Lower lobe of right lung (tissue), 2 donors: ENCODE data around the gene MEIOSIN. TPM values are rescaled to one million over a fixed set of nuclear protein-coding genes. Genes with fewer than 3 reads are reported as not detected.

ENCODE experiments used
- ATAC-seq, 2 donors: fragments of 200-7000 bp; cut with Tn5 transposase; one replicate each; pipeline ENCODE4 v1.9.1; 2020 to 2022; ENCODE audit warnings: mild to moderate bottlenecking in 2 of 2, moderate library complexity in 2 of 2
- DNase-seq: peaks from one replicate; pipeline ENCODE4 v3.0.0-alpha.2; 2020
- H3K27ac ChIP-seq: fragments of 200-600 bp; one replicate; pipeline ENCODE4 v1.8.0; 2022
- H3K27me3 ChIP-seq: fragments of 200-600 bp; one replicate; pipeline ENCODE4 v1.8.0; 2022; ENCODE audit warnings: low read depth
- H3K36me3 ChIP-seq: fragments of 200-600 bp; one replicate; pipeline ENCODE4 v1.8.0; 2022; ENCODE audit warnings: mild to moderate bottlenecking
- H3K4me1 ChIP-seq: fragments of 200-600 bp; one replicate; pipeline ENCODE4 v1.8.0; 2022
- H3K4me3 ChIP-seq: fragments of 200-600 bp; one replicate; pipeline ENCODE4 v1.8.0; 2022; ENCODE audit warnings: mild to moderate bottlenecking
- H3K9me3 ChIP-seq: fragments of 200-600 bp; one replicate; pipeline ENCODE4 v1.8.0; 2022
- intact Hi-C: fragments of 100-400 bp; cut with DNase I; formaldehyde crosslinking; loops from one replicate; pipeline ENCODE4 v1.11.0; 2022
- total RNA-seq: library from RNA; stranded (reverse); fragmentation: NEBNext Ultra II Directional; extraction: Animal tissue kit (Norgen Biotek cat#: 25700); gene quantifications from one replicate; pipeline ENCODE4 v1.2.1, GENCODE V29; 2021
- TF ChIP-seq, protein P1 (sequence below): fragments of 200-600 bp; IDR thresholded peaks from one replicate; pipeline ENCODE4 v1.8.0; 2022; ENCODE audit warnings: antibody characterized with exemption, mild to moderate bottlenecking
- donor health status: DM: no; HTN: yes; CAD: no; lungs with severe emphysema.

The MEIOSIN gene
- total RNA-seq, 1 donor from 2014 or later: not detected

GRCh38 chr19:45782820-45783785 is 49.9 kb downstream of the MEIOSIN start:
- Histone ChIP-seq H3K4me3 (peak overlapping the region; percentile 55), H3K27ac (peak overlapping the region; percentile 60), H3K4me1 (peaks cover 34% of the 10 kb centered on the region), H3K9me3 (no peaks in the 10 kb centered on the region), H3K27me3 (peaks cover 28% of the 10 kb centered on the region), H3K36me3 (peaks cover 34% of the 10 kb centered on the region)
- intact Hi-C loops: no loop called here
- TF ChIP-seq, protein P1, sequence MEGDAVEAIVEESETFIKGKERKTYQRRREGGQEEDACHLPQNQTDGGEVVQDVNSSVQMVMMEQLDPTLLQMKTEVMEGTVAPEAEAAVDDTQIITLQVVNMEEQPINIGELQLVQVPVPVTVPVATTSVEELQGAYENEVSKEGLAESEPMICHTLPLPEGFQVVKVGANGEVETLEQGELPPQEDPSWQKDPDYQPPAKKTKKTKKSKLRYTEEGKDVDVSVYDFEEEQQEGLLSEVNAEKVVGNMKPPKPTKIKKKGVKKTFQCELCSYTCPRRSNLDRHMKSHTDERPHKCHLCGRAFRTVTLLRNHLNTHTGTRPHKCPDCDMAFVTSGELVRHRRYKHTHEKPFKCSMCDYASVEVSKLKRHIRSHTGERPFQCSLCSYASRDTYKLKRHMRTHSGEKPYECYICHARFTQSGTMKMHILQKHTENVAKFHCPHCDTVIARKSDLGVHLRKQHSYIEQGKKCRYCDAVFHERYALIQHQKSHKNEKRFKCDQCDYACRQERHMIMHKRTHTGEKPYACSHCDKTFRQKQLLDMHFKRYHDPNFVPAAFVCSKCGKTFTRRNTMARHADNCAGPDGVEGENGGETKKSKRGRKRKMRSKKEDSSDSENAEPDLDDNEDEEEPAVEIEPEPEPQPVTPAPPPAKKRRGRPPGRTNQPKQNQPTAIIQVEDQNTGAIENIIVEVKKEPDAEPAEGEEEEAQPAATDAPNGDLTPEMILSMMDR: no peak
- ATAC-seq: no peak
- no peak for DNase-seq

GRCh38 chr19:45784096-45784495 is 50.9 kb downstream of the MEIOSIN start:
- intact Hi-C loops: no loop called here
- Histone ChIP-seq H3K27ac (peak overlapping the region; percentile 60), H3K4me1 (peaks cover 28% of the 10 kb centered on the region), H3K36me3 (peaks cover 39% of the 10 kb centered on the region), H3K4me3 (no peak overlapping the region), H3K9me3 (no peaks in the 10 kb centered on the region), H3K27me3 (peaks cover 27% of the 10 kb centered on the region)
- TF ChIP-seq, protein P1: no peak
- no peak for ATAC-seq
- no peak for DNase-seq

- TF ChIP-seq, protein P1: no peak
- no peak overlapping the region for H3K4me3 ChIP-seq
- intact Hi-C loops: no loop called here
- ATAC-seq (no peak), DNase-seq (no peak)
- H3K36me3 ChIP-seq: peaks cover 49% of the 10 kb centered on the region
- H3K4me1 ChIP-seq: peaks cover 20% of the 10 kb centered on the region
- no peaks in the 10 kb centered on the region for H3K9me3 ChIP-seq
- H3K27ac ChIP-seq: peak overlapping the region; percentile 60
- peaks cover 27% of the 10 kb centered on the region for H3K27me3 ChIP-seq
Measured at GRCh38 chr19:45785097-45785496, 51.9 kb downstream of the MEIOSIN start.

- H3K27ac ChIP-seq: peak overlapping the region; percentile 60
- H3K9me3 ChIP-seq: no peaks in the 10 kb centered on the region
- intact Hi-C loops: no loop called here
- TF ChIP-seq, protein P1: no peak
- peaks cover 18% of the 10 kb centered on the region for H3K4me1 ChIP-seq
- DNase-seq: no peak
- no peak for ATAC-seq
- H3K36me3 ChIP-seq: peaks cover 56% of the 10 kb centered on the region
- peaks cover 27% of the 10 kb centered on the region for H3K27me3 ChIP-seq
- H3K4me3 ChIP-seq: no peak overlapping the region
Measured at GRCh38 chr19:45785781-45786532, 52.7 kb downstream of the MEIOSIN start.

DNA sequence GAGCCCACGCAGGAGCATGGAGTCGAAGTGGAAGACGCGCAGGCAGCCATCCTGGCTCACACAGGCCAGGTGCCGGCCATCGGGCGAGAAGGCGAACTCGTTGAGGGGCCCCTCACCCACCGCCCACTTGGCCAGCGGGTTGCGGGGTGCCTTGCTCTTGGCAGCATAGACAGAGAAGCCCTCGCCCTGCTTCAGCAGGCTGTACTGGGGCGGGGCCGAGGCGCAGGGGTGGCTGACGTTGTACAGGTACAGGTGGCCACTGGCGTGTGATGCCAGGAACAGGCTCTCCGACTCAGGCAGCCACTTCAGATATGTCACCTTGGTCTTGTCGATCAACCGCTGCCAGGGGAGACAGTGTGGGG is 53.3 kb downstream of the MEIOSIN start:
- Histone ChIP-seq H3K4me1 (peaks cover 18% of the 10 kb centered on the region), H3K27ac (no peak overlapping the region), H3K27me3 (peaks cover 27% of the 10 kb centered on the region), H3K9me3 (no peaks in the 10 kb centered on the region), H3K4me3 (no peak overlapping the region), H3K36me3 (peaks cover 56% of the 10 kb centered on the region)
- TF ChIP-seq, protein P1: no peak
- no peak for ATAC-seq
- intact Hi-C loops: no loop called here
- no peak for DNase-seq
